H1 (cell line): Measurements from ENCODE around the gene CDH8. TPM values are rescaled to one million over a fixed set of nuclear protein-coding genes. Genes with fewer than 3 reads are reported as not detected.

Experiments
- CTCF ChIA-PET: fragments of 300-600 bp; sonication (Branson Sonifier 250); formaldehyde crosslinking; loops from one replicate; lab custom pipeline; 2021; ENCODE audit not compliant: partially characterized antibody; lab: Charles Lee
- POLR2A ChIA-PET: fragments of 300-600 bp; sonication (Branson Sonifier 250); formaldehyde crosslinking; loops from one replicate; lab custom pipeline; 2021; ENCODE audit warnings: inconsistent platforms; ENCODE audit not compliant: partially characterized antibody; lab: Charles Lee
- DNase-seq, 2 experiments: peaks; one replicate each; pipeline versions ENCODE4 v3.0.0 to v3.0.0-alpha.2; 2010 to 2022; ENCODE audit warnings: low spot score in 2 of 2, low read depth in 1 of 2, mixed read lengths in 1 of 2
- FAIRE-seq: peaks from 2 replicates; lab custom pipeline; 2011; peaks lifted over from hg19 to GRCh38; lab: Jason Lieb, UNC
- H2AFZ ChIP-seq: 2 replicates; pipeline ENCODE4 v1.8.1; 2012; ENCODE audit warnings: low read length, inconsistent platforms
- H2AK5ac ChIP-seq: 2 replicates; pipeline ENCODE4 v1.6.1; 2013; ENCODE audit warnings: low read depth, low read length
- H2BK120ac ChIP-seq: replicated peaks from 2 replicates; pipeline ENCODE3; 2013; ENCODE audit warnings: low read depth, low read length, inconsistent platforms
- H2BK12ac ChIP-seq: 2 replicates; pipeline ENCODE4 v1.6.1; 2013; ENCODE audit warnings: low read depth, low read length
- H2BK15ac ChIP-seq: 2 replicates; pipeline ENCODE4 v1.6.1; 2013; ENCODE audit warnings: low read length
- H2BK20ac ChIP-seq: 2 replicates; pipeline ENCODE4 v1.6.1; 2013; ENCODE audit warnings: low read length
- H2BK5ac ChIP-seq: 2 replicates; pipeline ENCODE4 v1.6.1; 2013; ENCODE audit warnings: low read depth, low read length
- H3K14ac ChIP-seq: 2 replicates; pipeline ENCODE4 v1.6.1; 2013; ENCODE audit warnings: inconsistent platforms; ENCODE audit not compliant: insufficient read length
- H3K18ac ChIP-seq: 2 replicates; pipeline ENCODE4 v1.6.1; 2013; ENCODE audit warnings: low read length; ENCODE audit errors: extremely low read depth
- H3K23ac ChIP-seq: 2 replicates; pipeline ENCODE4 v1.6.1; 2013; ENCODE audit warnings: inconsistent platforms; ENCODE audit not compliant: insufficient read length
- H3K23me2 ChIP-seq: 2 replicates; pipeline ENCODE4 v1.6.1; 2013; ENCODE audit warnings: low read depth, low read length
- H3K27ac ChIP-seq: 2 replicates; pipeline ENCODE4 v1.6.1; 2011; ENCODE audit warnings: low read depth, low read length, inconsistent platforms
- H3K27me3 ChIP-seq, 4 experiments: replicated peaks in 1 of 4; 1 replicate in 1 of 4; 2 replicates in 3 of 4; pipeline versions ENCODE4 v1.6.1 to v1.8.1; 2011 to 2013; ENCODE audit warnings: low read length in 3 of 4, mild to moderate bottlenecking in 3 of 4, inconsistent platforms in 2 of 4, mixed read lengths in 2 of 4, moderate library complexity in 1 of 4; ENCODE audit not compliant: control insufficient read depth in 3 of 4, insufficient read depth in 3 of 4; ENCODE audit errors: extremely low read depth in 1 of 4
- H3K36me3 ChIP-seq, 4 experiments: 2 replicates each; pipeline versions ENCODE4 v1.6.1 to v1.8.1; 2011 to 2013; ENCODE audit warnings: mild to moderate bottlenecking in 4 of 4, low read length in 3 of 4, moderate library complexity in 2 of 4, control low read depth in 1 of 4, inconsistent platforms in 1 of 4; ENCODE audit not compliant: insufficient read depth in 4 of 4, control insufficient read depth in 2 of 4
- H3K4ac ChIP-seq: replicated peaks from 2 replicates; pipeline ENCODE3; 2013; ENCODE audit warnings: low read length, low read depth, mixed read lengths, inconsistent platforms; ENCODE audit not compliant: insufficient read length
- H3K4me1 ChIP-seq, 4 experiments: replicated peaks in 1 of 4; 1 replicate in 1 of 4; 2 replicates in 3 of 4; pipeline versions ENCODE4 v1.6.1 to v1.8.1; 2011 to 2013; ENCODE audit warnings: low read length in 3 of 4, inconsistent platforms in 2 of 4, mixed read lengths in 1 of 4; ENCODE audit not compliant: insufficient read depth in 4 of 4, control insufficient read depth in 3 of 4
- H3K4me2 ChIP-seq, 2 experiments: 2 replicates each; pipeline versions ENCODE4 v1.6.1 to v1.8.1; 2011 to 2013; ENCODE audit warnings: low read depth in 2 of 2, low read length in 2 of 2, control low read depth in 1 of 2, inconsistent platforms in 1 of 2, mild to moderate bottlenecking in 1 of 2; ENCODE audit not compliant: insufficient read depth in 1 of 2
- H3K4me3 ChIP-seq, 4 experiments: fragments of 200-600, 300-600 bp in 1 of 4; sonication (generic), shearing (Covaris generic), sonication (Bioruptor Twin) in 1 of 4; 2 replicates each; pipeline versions ENCODE4 v1.5.1 to v1.8.1; 2011 to 2016; ENCODE audit warnings: low read length in 4 of 4, low read depth in 3 of 4, control low read depth in 2 of 4, inconsistent platforms in 2 of 4, mild to moderate bottlenecking in 2 of 4, mixed read lengths in 1 of 4, moderate library complexity in 1 of 4; ENCODE audit not compliant: insufficient read depth in 2 of 4; ENCODE audit errors: extremely low read depth in 1 of 4
- H3K56ac ChIP-seq: replicated peaks from 2 replicates; pipeline ENCODE3; 2013; ENCODE audit warnings: low read depth, mild to moderate bottlenecking, mixed read lengths, low read length, inconsistent platforms; ENCODE audit not compliant: insufficient read length
- H3K79me1 ChIP-seq: 2 replicates; pipeline ENCODE4 v1.6.1; 2013; ENCODE audit warnings: low read depth, low read length, control low read depth
- H3K79me2 ChIP-seq, 2 experiments: 2 replicates each; pipeline versions ENCODE4 v1.6.1 to v1.8.1; 2012 to 2013; ENCODE audit warnings: low read length in 2 of 2, mild to moderate bottlenecking in 2 of 2, inconsistent platforms in 1 of 2; ENCODE audit not compliant: insufficient read depth in 2 of 2, control insufficient read depth in 1 of 2
- H3K9ac ChIP-seq, 4 experiments: replicated peaks in 1 of 4; 1 replicate in 1 of 4; 2 replicates in 3 of 4; pipeline versions ENCODE4 v1.6.1 to v1.8.1; 2011 to 2013; ENCODE audit warnings: low read depth in 3 of 4, low read length in 3 of 4, control low read depth in 2 of 4, mild to moderate bottlenecking in 2 of 4, moderate library complexity in 2 of 4, inconsistent platforms in 1 of 4; ENCODE audit errors: extremely low read depth in 1 of 4
- H3K9me3 ChIP-seq, 2 experiments: 2 replicates each; pipeline versions ENCODE4 v1.6.1 to v1.8.1; 2012 to 2013; ENCODE audit warnings: mild to moderate bottlenecking in 2 of 2, moderate library complexity in 2 of 2, control low read depth in 1 of 2, inconsistent platforms in 1 of 2, low read depth in 1 of 2, low read length in 1 of 2, mixed read lengths in 1 of 2; ENCODE audit not compliant: insufficient read depth in 2 of 2
- H4K20me1 ChIP-seq, 2 experiments: replicated peaks in 1 of 2; 2 replicates each; pipeline versions ENCODE3 to v1.8.1; 2011 to 2013; ENCODE audit warnings: inconsistent platforms in 2 of 2, low read length in 2 of 2, mild to moderate bottlenecking in 1 of 2; ENCODE audit not compliant: insufficient read depth in 2 of 2, control insufficient read depth in 1 of 2
- H4K5ac ChIP-seq: 2 replicates; pipeline ENCODE4 v1.6.1; 2013; ENCODE audit warnings: low read length, low read depth, mixed read lengths, inconsistent platforms; ENCODE audit not compliant: insufficient read length
- H4K8ac ChIP-seq: 2 replicates; pipeline ENCODE4 v1.8.0; 2013; ENCODE audit warnings: mild to moderate bottlenecking, moderate library complexity, low read length, inconsistent platforms; ENCODE audit not compliant: insufficient read depth; ENCODE audit errors: extremely low read depth
- H4K91ac ChIP-seq: replicated peaks from 2 replicates; pipeline ENCODE3; 2013; ENCODE audit warnings: low read length, mixed read lengths, inconsistent platforms; ENCODE audit not compliant: insufficient read length
- CBX5 ChIP-seq: fragments of 300-800, 300-1000 bp; sonication (generic); IDR thresholded peaks from 2 replicates; pipeline ENCODE4 v1.7.1; 2016; ENCODE audit warnings: antibody characterized with exemption, low read length, low read depth
- CBX8 ChIP-seq: fragments of 300-800, 300-1000 bp; sonication (generic); IDR thresholded peaks from 2 replicates; pipeline ENCODE4 v1.7.1; 2016; ENCODE audit warnings: low read depth, low read length, borderline replicate concordance
- CHD1 ChIP-seq: IDR thresholded peaks from 2 replicates; pipeline ENCODE4 v1.6.1; 2012; ENCODE audit warnings: low read depth, low read length, improper control_type of control experiment
- CTBP2 ChIP-seq: IDR thresholded peaks from 2 replicates; pipeline ENCODE4 v1.7.0; 2011; ENCODE audit warnings: borderline replicate concordance, mild to moderate bottlenecking, moderate library complexity, mixed read lengths, low read length; ENCODE audit not compliant: insufficient read depth, insufficient read length
- EZH2 ChIP-seq: fragments of 200-600 bp; sonication (generic); IDR thresholded peaks from 2 replicates; pipeline ENCODE4 v1.7.1; 2012; ENCODE audit warnings: low read depth, mild to moderate bottlenecking, moderate library complexity, low read length, inconsistent platforms; ENCODE audit not compliant: severe bottlenecking
- FOSL1 ChIP-seq: IDR thresholded peaks from 2 replicates; pipeline ENCODE4 v1.6.1; 2011; ENCODE audit warnings: mild to moderate bottlenecking, low read depth, low read length, moderate library complexity; ENCODE audit not compliant: insufficient read depth
- GTF2F1 ChIP-seq: IDR thresholded peaks from 2 replicates; pipeline ENCODE4 v1.6.1; 2012; ENCODE audit warnings: low read depth, low read length, improper control_type of control experiment, borderline replicate concordance
- HDAC2 ChIP-seq, 2 experiments: fragments of 300-600 bp in 1 of 2; sonication (generic) in 1 of 2; IDR thresholded peaks; 2 replicates each; pipeline ENCODE4 v1.6.1; 2011 to 2012; ENCODE audit warnings: low read depth in 2 of 2, low read length in 2 of 2, mild to moderate bottlenecking in 2 of 2, moderate library complexity in 2 of 2, borderline replicate concordance in 1 of 2, inconsistent platforms in 1 of 2
- KDM1A ChIP-seq: fragments of 200-600, 300-600 bp; sonication (generic); IDR thresholded peaks from 2 replicates; pipeline ENCODE4 v1.7.1; 2016; ENCODE audit warnings: mild to moderate bottlenecking, low read length, borderline replicate concordance
- SAP30 ChIP-seq: fragments of 300-600 bp; sonication (generic); IDR thresholded peaks from 2 replicates; pipeline ENCODE4 v1.7.1; 2012; ENCODE audit warnings: low read length, moderate library complexity, mild to moderate bottlenecking, inconsistent platforms; ENCODE audit not compliant: insufficient read depth, insufficient replicate concordance
- WGBS, 2 experiments: shearing (Covaris generic) in 1 of 2; methylation state at CpG; one replicate each; pipeline versions ENCODE4 v1.1.6 to v1.1.7; 2013 to 2015; ENCODE audit warnings: low lambda C conversion rate in 2 of 2, mixed read lengths in 2 of 2, inconsistent platforms in 1 of 2, low coverage in 1 of 2, missing lambda C conversion rate in 1 of 2; ENCODE audit not compliant: insufficient replicate concordance in 2 of 2, insufficient coverage in 1 of 2, insufficient read length in 1 of 2; ENCODE audit errors: extremely low coverage in 1 of 2, missing lambda C conversion rate in 1 of 2; 5-methylcytosine and 5-hydroxymethylcytosine counted together
- polyA plus RNA-seq, 7 experiments: library from polyadenylated mRNA; depleted of rRNA in 3 of 7; stranded (reverse) in 5 of 7; unstranded in 2 of 7; fragments of >200 nt in 5 of 7; fragments of 200-250 nt in 2 of 7; gene quantifications; 1 replicate in 5 of 7; 2 replicates in 1 of 7; 4 replicates in 1 of 7; pipeline versions ENCODE4 v1.2.1 to v1.2.3, GENCODE V29; 2011 to 2013; ENCODE audit warnings: missing spikeins in 2 of 7, mixed read lengths in 2 of 7
- total RNA-seq: library from RNA; stranded (reverse); fragmentation: NEBNext Ultra II Directional; extraction: Animal tissue kit (Norgen Biotek cat#: 25700); gene quantifications from 2 replicates; pipeline ENCODE4 v1.2.1, GENCODE V29; 2021

The CDH8 gene
- total and polyA plus RNA-seq, 2 of the 8 experiments (the other 6 are each of a cell fraction or from before 2014, with no cell fraction given): 7.7 to 8.4 TPM

DNA sequence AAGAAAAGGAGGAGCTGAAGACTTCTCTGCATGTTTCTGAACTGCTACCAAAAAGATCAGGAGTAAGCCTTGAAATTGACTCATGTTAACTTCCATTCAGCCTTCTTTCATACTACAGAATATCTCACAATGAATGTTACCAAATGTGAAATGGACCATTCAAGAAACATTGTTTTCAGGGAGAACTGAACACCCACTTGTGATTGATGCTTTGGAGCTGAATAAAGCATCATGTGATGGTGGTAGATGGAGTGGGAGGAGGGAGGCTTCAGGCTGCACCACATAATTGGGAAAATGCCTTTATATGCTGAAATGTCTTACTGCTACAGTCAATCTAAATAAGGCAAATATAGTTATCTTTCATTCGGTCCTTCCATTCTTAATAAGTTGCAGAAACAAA, 127.8 kb downstream of the CDH8 start:
- Histone ChIP-seq H3K4me3 (no peak overlapping the region), H2BK20ac (no peak overlapping the region), H3K27me3 (no peaks in the 10 kb centered on the region), H3K56ac (no peak overlapping the region), H2BK12ac (no peak overlapping the region), H3K23me2 (no peaks in the 10 kb centered on the region), H2BK120ac (no peak overlapping the region), H2BK15ac (no peak overlapping the region), H3K4me1 (no peaks in the 10 kb centered on the region), H4K8ac (no peak overlapping the region), H2AK5ac (no peak overlapping the region), H3K18ac (no peak overlapping the region), H3K27ac (no peak overlapping the region), H3K4ac (no peak overlapping the region), H4K5ac (no peak overlapping the region), H3K79me1 (no peaks in the 10 kb centered on the region), H2AFZ (no peak overlapping the region), H3K4me2 (no peak overlapping the region), H4K20me1 (no peaks in the 10 kb centered on the region), H3K14ac (no peak overlapping the region), H3K36me3 (peaks cover 0 to 5% (median 0%) of the 10 kb centered on the region in 4 experiments; a peak in 2 of 8 replicates), H2BK5ac (no peak overlapping the region), H3K9me3 (peaks cover 4 to 6% of the 10 kb centered on the region in 2 experiments; a peak in 2 of 4 replicates), H3K79me2 (no peaks in the 10 kb centered on the region), H3K23ac (no peak overlapping the region), H3K9ac (no peak overlapping the region), H4K91ac (no peak overlapping the region)
- POLR2A ChIA-PET: interaction anchor here (1.1 kb wide), 1 partner anchor 10 kb away, joined by 4 read pairs; no protein-coding TSS in a partner anchor
- CTCF ChIA-PET: interaction anchor here (0.6 to 1.1 kb wide), 4 partner anchors 9 to 355 kb away, joined by 3 read pairs; no protein-coding TSS in a partner anchor
- no peak for FAIRE-seq
- WGBS, 2 experiments: 93% methylated on average over 1 of the region's 1 CpG; no CpG with 5 or more reads in 1 of the 2 experiments
- DNase-seq: no peak
- TF ChIP-seq KDM1A: no peak
- TF ChIP-seq GTF2F1: no peak
- TF ChIP-seq HDAC2 (IDR thresholded peaks at IDR 0.05; ENCODE audit: borderline replicate concordance in 1 of 2, low read depth in 2 of 2, low read length in 2 of 2): no peak
- TF ChIP-seq CHD1: no peak
- no peak for TF ChIP-seq CBX5
- TF ChIP-seq FOSL1: no peak
- no peak for TF ChIP-seq SAP30
- no peak for TF ChIP-seq CTBP2
- no peak for TF ChIP-seq CBX8
- TF ChIP-seq EZH2: no peak
